HL-60 (cell line): ENCODE results near the gene CCDC17.
A peak's percentile ranks its signal among the peaks of the same experiment; 100 is the strongest.

Source experiments
- DNase-seq, 2 experiments: peaks; one replicate each; pipeline ENCODE4 v3.0.0-alpha.2; 2010 to 2020; ENCODE audit warnings: low read depth in 1 of 2, low spot score in 1 of 2
- H3K27ac ChIP-seq: fragments of 250-450 bp; sonication (Bioruptor Pico); replicated peaks from 2 replicates; pipeline ENCODE4 v1.5.1; 2020; ENCODE audit warnings: mild to moderate bottlenecking, moderate library complexity
- H3K27me3 ChIP-seq: fragments of 250-450 bp; sonication (Bioruptor Pico); 2 replicates; pipeline ENCODE4 v1.5.1; 2021; ENCODE audit warnings: mild to moderate bottlenecking, moderate library complexity; ENCODE audit not compliant: insufficient read depth, poor library complexity, severe bottlenecking
- H3K4me3 ChIP-seq: replicated peaks from 2 replicates; pipeline ENCODE4 v1.5.1; 2011; ENCODE audit warnings: mild to moderate bottlenecking, control low read depth, low read length; ENCODE audit not compliant: insufficient read depth
- CTCF ChIP-seq: IDR thresholded peaks from one replicate; pipeline ENCODE4 v1.5.1; 2011; ENCODE audit warnings: low read length, control low read depth, inconsistent platforms; ENCODE audit not compliant: insufficient read depth
- GABPA ChIP-seq: IDR thresholded peaks from 2 replicates; pipeline ENCODE4 v1.6.1; 2012; ENCODE audit warnings: low read depth
- POLR2AphosphoS5 ChIP-seq: IDR thresholded peaks from 2 replicates; pipeline ENCODE4 v1.6.1; 2012; ENCODE audit warnings: low read depth
- REST ChIP-seq: IDR thresholded peaks from 2 replicates; pipeline ENCODE4 v1.6.1; 2012; ENCODE audit warnings: low read depth; ENCODE audit not compliant: insufficient replicate concordance
- SPI1 ChIP-seq: IDR thresholded peaks from 2 replicates; pipeline ENCODE4 v1.6.1; 2012; ENCODE audit warnings: low read depth, mild to moderate bottlenecking, borderline replicate concordance

The CCDC17 gene

GRCh38 chr1:45589861-45590260, 34.0 kb downstream of the CCDC17 start:
- H3K27ac ChIP-seq: no peak overlapping the region
- H3K27me3 ChIP-seq: no peaks in the 10 kb centered on the region
- DNase-seq: no peak
- TF ChIP-seq GABPA (no peak), REST (no peak), POLR2AphosphoS5 (no peak), SPI1 (no peak), CTCF (no peak)
- no peak overlapping the region for H3K4me3 ChIP-seq

- TF ChIP-seq CTCF (no peak), SPI1 (no peak), GABPA (no peak), REST (no peak), POLR2AphosphoS5 (no peak)
- DNase-seq: no peak
- H3K4me3 ChIP-seq: no peak overlapping the region; the same call in 1 of the 2 replicates
- no peak overlapping the region for H3K27ac ChIP-seq
- H3K27me3 ChIP-seq: no peaks in the 10 kb centered on the region
Measured at GRCh38 chr1:45586769-45587168, 37.1 kb downstream of the CCDC17 start.

- Histone ChIP-seq H3K27ac (peak overlapping the region; percentile 98), H3K4me3 (peak overlapping the region; percentile 92), H3K27me3 (no peaks in the 10 kb centered on the region)
- no peak for TF ChIP-seq REST
- no peak for TF ChIP-seq GABPA
- no peak for TF ChIP-seq CTCF
- no peak for TF ChIP-seq POLR2AphosphoS5
- no peak for TF ChIP-seq SPI1
- DNase-seq: no peak
Measured at GRCh38 chr1:45585496-45586075, 38.3 kb downstream of the CCDC17 start.
